Measurements from ENCODE around the gene TSPAN14.

TSPAN14 gene

GRCh38 chr10:80518143-80518806 lies 64.2 kb downstream of the TSPAN14 start:
- TF ChIP-seq CTCF (IDR thresholded peaks at IDR 0.05; ENCODE audit: extremely low read depth, insufficient read depth, missing control alignments): no peak
- in situ Hi-C loops (cut with MboI; ENCODE audit: low pct_unique_long_range_greater_than_20kb, low sequenced_read_pairs, unreplicated experiment): no loop called here
- DNase-seq (ENCODE audit: low spot score): no peak

GRCh38 chr10:80518807-80519360 lies 64.8 kb downstream of the TSPAN14 start:
- no peak for TF ChIP-seq CTCF (IDR thresholded peaks at IDR 0.05; ENCODE audit: extremely low read depth, insufficient read depth, missing control alignments)
- DNase-seq (ENCODE audit: low spot score): no peak
- in situ Hi-C loops (cut with MboI; ENCODE audit: low pct_unique_long_range_greater_than_20kb, low sequenced_read_pairs, unreplicated experiment): no loop called here

GRCh38 chr10:80519936-80520650 lies 66.0 kb downstream of the TSPAN14 start:
- no peak for DNase-seq (ENCODE audit: low spot score)
- TF ChIP-seq CTCF (IDR thresholded peaks at IDR 0.05; ENCODE audit: extremely low read depth, insufficient read depth, missing control alignments): no peak
- in situ Hi-C loops (cut with MboI; ENCODE audit: low pct_unique_long_range_greater_than_20kb, low sequenced_read_pairs, unreplicated experiment): no loop called here

- no peak for TF ChIP-seq CTCF (IDR thresholded peaks at IDR 0.05; ENCODE audit: extremely low read depth, insufficient read depth, missing control alignments)
- in situ Hi-C loops (cut with MboI; ENCODE audit: low pct_unique_long_range_greater_than_20kb, low sequenced_read_pairs, unreplicated experiment): no loop called here
- DNase-seq (ENCODE audit: low spot score): no peak
Measured at GRCh38 chr10:80520661-80521470, 66.8 kb downstream of the TSPAN14 start.

- in situ Hi-C loops (cut with MboI; ENCODE audit: low pct_unique_long_range_greater_than_20kb, low sequenced_read_pairs, unreplicated experiment): no loop called here
- TF ChIP-seq CTCF (IDR thresholded peaks at IDR 0.05; ENCODE audit: extremely low read depth, insufficient read depth, missing control alignments): no peak
- DNase-seq (ENCODE audit: low spot score): no peak
Measured at GRCh38 chr10:80522756-80523363, 68.8 kb downstream of the TSPAN14 start.

GRCh38 chr10:80523773-80524172 lies 69.7 kb downstream of the TSPAN14 start:
- in situ Hi-C loops (cut with MboI; ENCODE audit: low pct_unique_long_range_greater_than_20kb, low sequenced_read_pairs, unreplicated experiment): no loop called here
- no peak for TF ChIP-seq CTCF (IDR thresholded peaks at IDR 0.05; ENCODE audit: extremely low read depth, insufficient read depth, missing control alignments)
- no peak for DNase-seq (ENCODE audit: low spot score)
